ENCODE data around the gene C6orf141. TPM values are rescaled to one million over a fixed set of nuclear protein-coding genes. Genes with fewer than 3 reads are reported as not detected.
A peak's percentile ranks its signal among the peaks of the same experiment; 100 is the strongest.

Gene C6orf141
- total RNA-seq, 1 experiment from 2014 or later: 31.6 TPM

DNA sequence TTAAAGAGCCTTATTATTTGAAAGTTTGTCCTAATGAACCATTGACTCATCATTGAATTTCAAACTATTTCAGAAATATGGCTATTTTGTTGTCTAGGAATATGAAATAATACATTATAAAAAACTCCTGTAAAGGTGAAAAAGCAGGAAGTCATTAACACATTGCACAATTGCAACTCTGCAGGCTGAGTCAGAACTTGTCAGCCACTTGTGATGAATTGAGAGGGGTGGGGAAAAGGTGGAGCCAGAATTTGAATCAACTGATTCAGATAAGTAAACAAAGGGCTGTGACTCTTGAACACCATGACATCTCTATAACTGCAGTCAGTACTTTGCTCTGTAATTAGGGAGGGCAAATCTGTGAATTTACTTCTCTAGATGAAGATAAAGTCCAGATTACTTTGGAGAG, 6.0 kb downstream of the C6orf141 start:
- Histone ChIP-seq H3K4me3 (replicated peaks in 1 of 2; ENCODE audit: low read depth in 1 of 2, low read length in 2 of 2) (peak overlapping the region in 1 of 2 experiments; percentile 5; a peak in 1 of 4 replicates), H2AFZ (ENCODE audit: low read depth, low read length, poor library complexity, severe bottlenecking) (no peak overlapping the region), H3K9me2 (ENCODE audit: insufficient read depth) (no peaks in the 10 kb centered on the region), H3K36me3 (ENCODE audit: control insufficient read depth in 1 of 2, insufficient read depth in 2 of 2, low read length in 2 of 2) (peaks cover 0 to 2% of the 10 kb centered on the region in 2 experiments; a peak in 1 of 4 replicates), H3K9ac (ENCODE audit: low read length) (peak overlapping the region; percentile 33), H3K27me3 (ENCODE audit: insufficient read depth, low read length) (no peaks in the 10 kb centered on the region), H4K20me1 (ENCODE audit: insufficient read depth) (no peaks in the 10 kb centered on the region), H3K9me3 (ENCODE audit: control insufficient read depth in 1 of 2, insufficient read depth in 1 of 2, low read depth in 1 of 2, low read length in 2 of 2) (no peaks in the 10 kb centered on the region), H3K4me2 (ENCODE audit: low read length) (peak overlapping the region; percentile 67), H3K27ac (ENCODE audit: low read depth, low read length) (peak overlapping the region; percentile 40), H3K79me2 (ENCODE audit: insufficient read depth, low read length) (peaks cover 21% of the 10 kb centered on the region), H3K4me1 (ENCODE audit: control insufficient read depth in 1 of 2, insufficient read depth in 2 of 2, low read length in 2 of 2) (peaks cover 52 to 62% of the 10 kb centered on the region in 2 experiments)
- ChIA-PET CTCF (no interaction called here), POLR2A (no interaction called here), RAD21 (ENCODE audit: low non-redundant PET in 1 of 2, low total read pairs in 2 of 2, uncharacterized antibody in 2 of 2, unreplicated experiment in 2 of 2) (no interaction called here)
- ATAC-seq (peak; percentile 76), DNase-seq (ENCODE audit: low read depth, low spot score) (peak; percentile 86)
- no TSS peak for BruUV-seq (replicated peaks)
- intact Hi-C loops (cut with micrococcal nuclease): no loop called here
- TF ChIP-seq, protein P1, sequence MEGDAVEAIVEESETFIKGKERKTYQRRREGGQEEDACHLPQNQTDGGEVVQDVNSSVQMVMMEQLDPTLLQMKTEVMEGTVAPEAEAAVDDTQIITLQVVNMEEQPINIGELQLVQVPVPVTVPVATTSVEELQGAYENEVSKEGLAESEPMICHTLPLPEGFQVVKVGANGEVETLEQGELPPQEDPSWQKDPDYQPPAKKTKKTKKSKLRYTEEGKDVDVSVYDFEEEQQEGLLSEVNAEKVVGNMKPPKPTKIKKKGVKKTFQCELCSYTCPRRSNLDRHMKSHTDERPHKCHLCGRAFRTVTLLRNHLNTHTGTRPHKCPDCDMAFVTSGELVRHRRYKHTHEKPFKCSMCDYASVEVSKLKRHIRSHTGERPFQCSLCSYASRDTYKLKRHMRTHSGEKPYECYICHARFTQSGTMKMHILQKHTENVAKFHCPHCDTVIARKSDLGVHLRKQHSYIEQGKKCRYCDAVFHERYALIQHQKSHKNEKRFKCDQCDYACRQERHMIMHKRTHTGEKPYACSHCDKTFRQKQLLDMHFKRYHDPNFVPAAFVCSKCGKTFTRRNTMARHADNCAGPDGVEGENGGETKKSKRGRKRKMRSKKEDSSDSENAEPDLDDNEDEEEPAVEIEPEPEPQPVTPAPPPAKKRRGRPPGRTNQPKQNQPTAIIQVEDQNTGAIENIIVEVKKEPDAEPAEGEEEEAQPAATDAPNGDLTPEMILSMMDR (IDR thresholded peaks at IDR 0.05 in 2 of 3, conservative IDR thresholded peaks at IDR 0.05 in 1 of 3; ENCODE audit: borderline replicate concordance in 1 of 3, insufficient read depth in 1 of 3, low read depth in 2 of 3, low read length in 2 of 3): no peak
- TF ChIP-seq CBX3 (IDR thresholded peaks at IDR 0.05; ENCODE audit: low read depth): peak; percentile 63
- TF ChIP-seq, protein P2, sequence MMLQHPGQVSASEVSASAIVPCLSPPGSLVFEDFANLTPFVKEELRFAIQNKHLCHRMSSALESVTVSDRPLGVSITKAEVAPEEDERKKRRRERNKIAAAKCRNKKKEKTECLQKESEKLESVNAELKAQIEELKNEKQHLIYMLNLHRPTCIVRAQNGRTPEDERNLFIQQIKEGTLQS (IDR thresholded peaks at IDR 0.05): no peak; the same call in 1 of the 2 replicates
- TF ChIP-seq EGR1 (IDR thresholded peaks at IDR 0.05; ENCODE audit: low read depth): no peak
- TF ChIP-seq, protein P3, sequence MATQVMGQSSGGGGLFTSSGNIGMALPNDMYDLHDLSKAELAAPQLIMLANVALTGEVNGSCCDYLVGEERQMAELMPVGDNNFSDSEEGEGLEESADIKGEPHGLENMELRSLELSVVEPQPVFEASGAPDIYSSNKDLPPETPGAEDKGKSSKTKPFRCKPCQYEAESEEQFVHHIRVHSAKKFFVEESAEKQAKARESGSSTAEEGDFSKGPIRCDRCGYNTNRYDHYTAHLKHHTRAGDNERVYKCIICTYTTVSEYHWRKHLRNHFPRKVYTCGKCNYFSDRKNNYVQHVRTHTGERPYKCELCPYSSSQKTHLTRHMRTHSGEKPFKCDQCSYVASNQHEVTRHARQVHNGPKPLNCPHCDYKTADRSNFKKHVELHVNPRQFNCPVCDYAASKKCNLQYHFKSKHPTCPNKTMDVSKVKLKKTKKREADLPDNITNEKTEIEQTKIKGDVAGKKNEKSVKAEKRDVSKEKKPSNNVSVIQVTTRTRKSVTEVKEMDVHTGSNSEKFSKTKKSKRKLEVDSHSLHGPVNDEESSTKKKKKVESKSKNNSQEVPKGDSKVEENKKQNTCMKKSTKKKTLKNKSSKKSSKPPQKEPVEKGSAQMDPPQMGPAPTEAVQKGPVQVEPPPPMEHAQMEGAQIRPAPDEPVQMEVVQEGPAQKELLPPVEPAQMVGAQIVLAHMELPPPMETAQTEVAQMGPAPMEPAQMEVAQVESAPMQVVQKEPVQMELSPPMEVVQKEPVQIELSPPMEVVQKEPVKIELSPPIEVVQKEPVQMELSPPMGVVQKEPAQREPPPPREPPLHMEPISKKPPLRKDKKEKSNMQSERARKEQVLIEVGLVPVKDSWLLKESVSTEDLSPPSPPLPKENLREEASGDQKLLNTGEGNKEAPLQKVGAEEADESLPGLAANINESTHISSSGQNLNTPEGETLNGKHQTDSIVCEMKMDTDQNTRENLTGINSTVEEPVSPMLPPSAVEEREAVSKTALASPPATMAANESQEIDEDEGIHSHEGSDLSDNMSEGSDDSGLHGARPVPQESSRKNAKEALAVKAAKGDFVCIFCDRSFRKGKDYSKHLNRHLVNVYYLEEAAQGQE (IDR thresholded peaks at IDR 0.05; ENCODE audit: low read depth): no peak
- TF ChIP-seq JUND (IDR thresholded peaks at IDR 0.05): peak; percentile 91
- TF ChIP-seq FOSL1 (IDR thresholded peaks at IDR 0.05; ENCODE audit: low read depth): peak; percentile 93
- TF ChIP-seq ZFX (IDR thresholded peaks at IDR 0.05): no peak
- TF ChIP-seq, protein P4, sequence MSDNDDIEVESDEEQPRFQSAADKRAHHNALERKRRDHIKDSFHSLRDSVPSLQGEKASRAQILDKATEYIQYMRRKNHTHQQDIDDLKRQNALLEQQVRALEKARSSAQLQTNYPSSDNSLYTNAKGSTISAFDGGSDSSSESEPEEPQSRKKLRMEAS (IDR thresholded peaks at IDR 0.05): no peak
- peak; percentile 100 for TF ChIP-seq CEBPB (IDR thresholded peaks at IDR 0.05; ENCODE audit: low read depth)
- no peak; the same call in 1 of the 2 replicates for TF ChIP-seq ELF1 (IDR thresholded peaks at IDR 0.05; ENCODE audit: borderline replicate concordance, low read depth)
- TF ChIP-seq, protein P5, sequence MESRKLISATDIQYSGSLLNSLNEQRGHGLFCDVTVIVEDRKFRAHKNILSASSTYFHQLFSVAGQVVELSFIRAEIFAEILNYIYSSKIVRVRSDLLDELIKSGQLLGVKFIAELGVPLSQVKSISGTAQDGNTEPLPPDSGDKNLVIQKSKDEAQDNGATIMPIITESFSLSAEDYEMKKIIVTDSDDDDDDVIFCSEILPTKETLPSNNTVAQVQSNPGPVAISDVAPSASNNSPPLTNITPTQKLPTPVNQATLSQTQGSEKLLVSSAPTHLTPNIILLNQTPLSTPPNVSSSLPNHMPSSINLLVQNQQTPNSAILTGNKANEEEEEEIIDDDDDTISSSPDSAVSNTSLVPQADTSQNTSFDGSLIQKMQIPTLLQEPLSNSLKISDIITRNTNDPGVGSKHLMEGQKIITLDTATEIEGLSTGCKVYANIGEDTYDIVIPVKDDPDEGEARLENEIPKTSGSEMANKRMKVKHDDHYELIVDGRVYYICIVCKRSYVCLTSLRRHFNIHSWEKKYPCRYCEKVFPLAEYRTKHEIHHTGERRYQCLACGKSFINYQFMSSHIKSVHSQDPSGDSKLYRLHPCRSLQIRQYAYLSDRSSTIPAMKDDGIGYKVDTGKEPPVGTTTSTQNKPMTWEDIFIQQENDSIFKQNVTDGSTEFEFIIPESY (IDR thresholded peaks at IDR 0.05; ENCODE audit: extremely low read depth, insufficient replicate concordance, low read length): peak; percentile 48
- no peak for TF ChIP-seq EZH2phosphoT487 (IDR thresholded peaks at IDR 0.05; ENCODE audit: borderline replicate concordance)
- no peak for TF ChIP-seq RAD21 (IDR thresholded peaks at IDR 0.05; ENCODE audit: low read depth)
- no peak for TF ChIP-seq TCF7L2 (IDR thresholded peaks at IDR 0.05; ENCODE audit: borderline replicate concordance, extremely low read depth, insufficient read depth, insufficient read length)
- peak; percentile 61 for TF ChIP-seq POLR2AphosphoS5 (IDR thresholded peaks at IDR 0.05; ENCODE audit: low read depth, low read length)
- TF ChIP-seq ZNF274 (IDR thresholded peaks at IDR 0.05; ENCODE audit: low read depth, low read length): no peak
- TF ChIP-seq SP1 (IDR thresholded peaks at IDR 0.05; ENCODE audit: low read depth): peak; percentile 89
- no peak for TF ChIP-seq EZH2 (IDR thresholded peaks at IDR 0.05)
- no peak for TF ChIP-seq YY1 (IDR thresholded peaks at IDR 0.05; ENCODE audit: extremely low read depth, insufficient replicate concordance, low read depth, low read length)
- TF ChIP-seq SIN3A (IDR thresholded peaks at IDR 0.05; ENCODE audit: low read depth): peak; percentile 67; the same call in 1 of the 2 replicates

All from HCT116 (cell line).